Endothelial cell of umbilical vein (primary cell): ENCODE measurements around the gene VEPH1. TPM values are rescaled to one million over a fixed set of nuclear protein-coding genes. Genes with fewer than 3 reads are reported as not detected.

Experiments used
- BruUV-seq: library from RNA; stranded (reverse); fragments of 400-500 nt; replicated peaks from 2 replicates; lab custom pipeline; 2021; lab: Mats Ljungman, UMichigan
- CTCF ChIA-PET: fragments of 300-600, 350-600 bp; sonication (Branson Sonifier 250); formaldehyde crosslinking; loops from one replicate; lab custom pipeline; 2021; ENCODE audit warnings: antibody characterized with exemption, inconsistent platforms; lab: Charles Lee
- POLR2A ChIA-PET: fragments of 300-600, 350-600 bp; sonication (Branson Sonifier 250); formaldehyde crosslinking; loops from one replicate; lab custom pipeline; 2021; ENCODE audit warnings: antibody characterized with exemption, inconsistent platforms; lab: Charles Lee
- DNase-seq: peaks from one replicate; pipeline ENCODE4 v3.0.0-alpha.2; 2011; ENCODE audit warnings: low read depth, low spot score
- FAIRE-seq: peaks from 2 replicates; lab custom pipeline; 2011; peaks lifted over from hg19 to GRCh38; lab: Jason Lieb, UNC
- H2AFZ ChIP-seq: 2 replicates; pipeline ENCODE4 v1.6.0; 2012; ENCODE audit warnings: low read depth, low read length, control low read depth, inconsistent platforms
- H3K27ac ChIP-seq: 2 replicates; pipeline ENCODE4 v1.5.1; 2011; ENCODE audit warnings: low read depth, mild to moderate bottlenecking, control low read depth, low read length, moderate library complexity; ENCODE audit not compliant: insufficient read depth
- H3K27me3 ChIP-seq, 2 experiments: 2 replicates each; pipeline versions ENCODE4 v1.6.0 to v1.6.1; 2011; ENCODE audit warnings: low read length in 2 of 2, mixed read lengths in 1 of 2; ENCODE audit not compliant: control insufficient read depth in 2 of 2, insufficient read depth in 2 of 2
- H3K36me3 ChIP-seq, 2 experiments: 2 replicates in 1 of 2; 3 replicates in 1 of 2; pipeline ENCODE4 v1.5.1; 2011; ENCODE audit warnings: low read length in 2 of 2, mild to moderate bottlenecking in 1 of 2, moderate library complexity in 1 of 2; ENCODE audit not compliant: control insufficient read depth in 2 of 2, insufficient read depth in 2 of 2; ENCODE audit errors: extremely low read depth in 1 of 2
- H3K4me1 ChIP-seq: 3 replicates; pipeline ENCODE4 v1.5.1; 2011; ENCODE audit warnings: mild to moderate bottlenecking, low read length; ENCODE audit not compliant: control insufficient read depth, insufficient read depth; ENCODE audit errors: extremely low read depth
- H3K4me2 ChIP-seq: 2 replicates; pipeline ENCODE4 v1.6.1; 2011; ENCODE audit warnings: low read length, control low read depth, mixed read lengths; ENCODE audit not compliant: insufficient read depth
- H3K4me3 ChIP-seq, 3 experiments: fragments of 200-600 bp in 1 of 3; sonication (generic), shearing (Covaris generic) in 1 of 3; replicated peaks in 1 of 3; 2 replicates each; pipeline ENCODE4 v1.5.1; 2011 to 2016; ENCODE audit warnings: control low read depth in 3 of 3, low read length in 3 of 3, mild to moderate bottlenecking in 2 of 3, inconsistent platforms in 1 of 3, low read depth in 1 of 3, moderate library complexity in 1 of 3; ENCODE audit not compliant: insufficient read depth in 1 of 3
- H3K79me2 ChIP-seq: 2 replicates; pipeline ENCODE4 v1.6.0; 2012; ENCODE audit warnings: low read length, inconsistent platforms; ENCODE audit not compliant: control insufficient read depth, insufficient read depth
- H3K9ac ChIP-seq: replicated peaks from 2 replicates; pipeline ENCODE3; 2011; ENCODE audit warnings: low read length, control low read depth; ENCODE audit not compliant: insufficient read depth; ENCODE audit errors: extremely low read depth
- H3K9me1 ChIP-seq: replicated peaks from 3 replicates; pipeline ENCODE4 v1.6.0; 2011; ENCODE audit warnings: mild to moderate bottlenecking, low read length; ENCODE audit not compliant: control insufficient read depth, insufficient read depth; ENCODE audit errors: extremely low read depth
- H3K9me3 ChIP-seq: replicated peaks from 2 replicates; pipeline ENCODE4 v1.5.1; 2012; ENCODE audit warnings: low read length, inconsistent platforms; ENCODE audit not compliant: control insufficient read depth, insufficient read depth
- H4K20me1 ChIP-seq: replicated peaks from 2 replicates; pipeline ENCODE3; 2011; ENCODE audit warnings: mild to moderate bottlenecking, low read length; ENCODE audit not compliant: control insufficient read depth, insufficient read depth; ENCODE audit errors: extremely low read depth
- EZH2 ChIP-seq: IDR thresholded peaks from 2 replicates; pipeline ENCODE4 v1.6.1; 2012; ENCODE audit warnings: borderline replicate concordance, low read depth, mild to moderate bottlenecking, moderate library complexity, low read length, inconsistent platforms; ENCODE audit not compliant: severe bottlenecking
- FOS ChIP-seq: IDR thresholded peaks from 2 replicates; pipeline ENCODE4 v1.6.1; 2011; ENCODE audit warnings: mild to moderate bottlenecking, low read length, moderate library complexity, borderline replicate concordance; ENCODE audit not compliant: insufficient read depth
- GATA2 ChIP-seq: IDR thresholded peaks from 2 replicates; pipeline ENCODE4 v1.7.0; 2011; ENCODE audit warnings: low read depth, mild to moderate bottlenecking, moderate library complexity, mixed read lengths, low read length; ENCODE audit not compliant: insufficient read length, insufficient read depth
- JUN ChIP-seq: IDR thresholded peaks from 2 replicates; pipeline ENCODE4 v1.6.1; 2011; ENCODE audit warnings: borderline replicate concordance, low read depth; ENCODE audit not compliant: insufficient read length, insufficient read depth
- MYC ChIP-seq: IDR thresholded peaks from one replicate; pipeline ENCODE4 v1.6.1; 2011; ENCODE audit warnings: mild to moderate bottlenecking, low read depth, low read length
- POLR2A ChIP-seq: IDR thresholded peaks from 2 replicates; pipeline ENCODE4 v1.6.1; 2012; ENCODE audit warnings: low read depth, mild to moderate bottlenecking, control low read depth, low read length
- POLR2AphosphoS5 ChIP-seq: IDR thresholded peaks from 2 replicates; pipeline ENCODE4 v1.6.1; 2012; ENCODE audit warnings: low read depth, mild to moderate bottlenecking, control low read depth, low read length, moderate library complexity; ENCODE audit not compliant: insufficient read depth
- dilution Hi-C: fragments of 300-500 bp; cut with MboI; formaldehyde crosslinking; loops from one replicate; pipeline ENCODE4 v1.15.0; 2019; ENCODE audit warnings: low sequenced_read_pairs; ENCODE audit not compliant: extremely low pct_ligation_motif_present
- intact Hi-C: fragments of 100-400 bp; cut with micrococcal nuclease; formaldehyde crosslinking; loops from one replicate; pipeline ENCODE4 v1.10.0; 2022
- polyA plus RNA-seq, 4 experiments: library from polyadenylated mRNA; depleted of rRNA in 3 of 4; stranded (reverse) in 3 of 4; unstranded in 1 of 4; fragments of >200 nt; gene quantifications; 2 replicates each; pipeline versions ENCODE4 v1.2.1 to v1.2.3, GENCODE V29; 2011 to 2012; ENCODE audit warnings: missing spikeins in 1 of 4
- total RNA-seq: library from RNA; stranded (reverse); gene quantifications from 2 replicates; pipeline ENCODE4 v1.2.3, GENCODE V29; 2021
- TF ChIP-seq, protein P1 (sequence below), 2 donors: IDR thresholded peaks; 1 replicate in 1 of 2; 2 replicates in 1 of 2; pipeline ENCODE4 v1.5.1; 2011; ENCODE audit warnings: low read length in 2 of 2, mild to moderate bottlenecking in 2 of 2, moderate library complexity in 2 of 2, control low read depth in 1 of 2, inconsistent platforms in 1 of 2, low read depth in 1 of 2; ENCODE audit not compliant: insufficient read depth in 1 of 2; ENCODE audit errors: extremely low read depth in 1 of 2
- TF ChIP-seq, protein P2 (sequence below): IDR thresholded peaks from 2 replicates; pipeline ENCODE4 v1.6.1; 2011; ENCODE audit not compliant: insufficient read depth, insufficient read length

Gene VEPH1
- total and polyA plus RNA-seq, 2 donors (not counting 3 experiments of a cell fraction or from before 2014, with no cell fraction given): 42.9 to 136 TPM

DNA sequence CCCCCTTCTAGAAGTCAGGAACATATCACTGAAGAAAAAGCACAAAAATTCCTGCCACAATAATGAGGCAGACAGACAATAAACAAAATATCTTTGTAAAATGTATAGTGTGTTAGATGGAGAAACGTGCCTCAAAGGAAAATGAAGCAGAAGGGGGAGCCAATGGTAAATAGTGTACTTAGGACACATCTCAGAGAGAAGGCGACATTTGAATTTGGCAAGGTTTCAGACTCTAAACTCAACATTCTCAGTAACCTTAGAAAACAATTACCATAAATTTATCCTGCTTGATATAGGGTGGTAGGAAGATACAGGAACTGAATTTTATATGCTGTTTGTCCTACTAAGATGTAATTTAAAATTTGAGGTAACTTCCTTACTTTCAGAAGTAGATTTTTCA lies 119.2 kb downstream of the VEPH1 start:
- ChIA-PET POLR2A (no interaction called here), CTCF (no interaction called here)
- intact Hi-C loops (loop anchor here (2.0 kb wide), 1 partner anchor 23 kb away; no protein-coding TSS in a partner anchor), dilution Hi-C loops (no loop called here)
- no peak for TF ChIP-seq EZH2
- TF ChIP-seq FOS: no peak
- TF ChIP-seq, protein P1, sequence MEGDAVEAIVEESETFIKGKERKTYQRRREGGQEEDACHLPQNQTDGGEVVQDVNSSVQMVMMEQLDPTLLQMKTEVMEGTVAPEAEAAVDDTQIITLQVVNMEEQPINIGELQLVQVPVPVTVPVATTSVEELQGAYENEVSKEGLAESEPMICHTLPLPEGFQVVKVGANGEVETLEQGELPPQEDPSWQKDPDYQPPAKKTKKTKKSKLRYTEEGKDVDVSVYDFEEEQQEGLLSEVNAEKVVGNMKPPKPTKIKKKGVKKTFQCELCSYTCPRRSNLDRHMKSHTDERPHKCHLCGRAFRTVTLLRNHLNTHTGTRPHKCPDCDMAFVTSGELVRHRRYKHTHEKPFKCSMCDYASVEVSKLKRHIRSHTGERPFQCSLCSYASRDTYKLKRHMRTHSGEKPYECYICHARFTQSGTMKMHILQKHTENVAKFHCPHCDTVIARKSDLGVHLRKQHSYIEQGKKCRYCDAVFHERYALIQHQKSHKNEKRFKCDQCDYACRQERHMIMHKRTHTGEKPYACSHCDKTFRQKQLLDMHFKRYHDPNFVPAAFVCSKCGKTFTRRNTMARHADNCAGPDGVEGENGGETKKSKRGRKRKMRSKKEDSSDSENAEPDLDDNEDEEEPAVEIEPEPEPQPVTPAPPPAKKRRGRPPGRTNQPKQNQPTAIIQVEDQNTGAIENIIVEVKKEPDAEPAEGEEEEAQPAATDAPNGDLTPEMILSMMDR (IDR thresholded peaks at IDR 0.05; ENCODE audit: extremely low read depth in 1 of 2, insufficient read depth in 1 of 2, low read depth in 1 of 2, low read length in 2 of 2): no peak
- TF ChIP-seq, protein P2, sequence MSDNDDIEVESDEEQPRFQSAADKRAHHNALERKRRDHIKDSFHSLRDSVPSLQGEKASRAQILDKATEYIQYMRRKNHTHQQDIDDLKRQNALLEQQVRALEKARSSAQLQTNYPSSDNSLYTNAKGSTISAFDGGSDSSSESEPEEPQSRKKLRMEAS: no peak
- no peak for TF ChIP-seq POLR2A
- TF ChIP-seq MYC: no peak
- TF ChIP-seq JUN: no peak
- no peak for TF ChIP-seq POLR2AphosphoS5
- TF ChIP-seq GATA2: no peak
- Histone ChIP-seq H3K9ac (no peak overlapping the region), H3K27ac (no peak overlapping the region), H3K9me3 (no peaks in the 10 kb centered on the region), H3K4me2 (no peak overlapping the region), H2AFZ (no peak overlapping the region), H3K79me2 (peaks cover 3% of the 10 kb centered on the region), H3K27me3 (no peaks in the 10 kb centered on the region), H4K20me1 (no peaks in the 10 kb centered on the region), H3K36me3 (peaks cover 2 to 4% of the 10 kb centered on the region in 2 experiments), H3K4me1 (peaks cover 14% of the 10 kb centered on the region), H3K9me1 (no peaks in the 10 kb centered on the region), H3K4me3 (no peak overlapping the region)
- no peak for FAIRE-seq
- no TSS peak for BruUV-seq
- DNase-seq: peak; percentile 12
